Gastroesophageal sphincter (tissue), 3 donors: ENCODE data around the gene CC2D1A.

ENCODE experiments used
- POLR2A ChIP-seq, 2 donors: fragments of 450-650 bp; IDR thresholded peaks; one replicate each; pipeline ENCODE4 v1.6.1; 2017; ENCODE audit warnings: antibody characterized with exemption in 2 of 2, mild to moderate bottlenecking in 2 of 2, moderate library complexity in 1 of 2
- POLR2AphosphoS5 ChIP-seq: sonication (generic); formaldehyde crosslinking; IDR thresholded peaks from one replicate; pipeline ENCODE4 v1.6.1; 2017; ENCODE audit warnings: antibody characterized with exemption
- TF ChIP-seq, protein P1 (sequence below), 4 experiments: fragments of 200-600 bp in 2 of 4; fragments of 450-650 bp in 2 of 4; sonication (generic) in 1 of 4; IDR thresholded peaks; one replicate each; pipeline ENCODE4 v1.5.1; 2017 to 2019; ENCODE audit warnings: antibody characterized with exemption in 4 of 4, mild to moderate bottlenecking in 2 of 4, moderate library complexity in 2 of 4

DNA sequence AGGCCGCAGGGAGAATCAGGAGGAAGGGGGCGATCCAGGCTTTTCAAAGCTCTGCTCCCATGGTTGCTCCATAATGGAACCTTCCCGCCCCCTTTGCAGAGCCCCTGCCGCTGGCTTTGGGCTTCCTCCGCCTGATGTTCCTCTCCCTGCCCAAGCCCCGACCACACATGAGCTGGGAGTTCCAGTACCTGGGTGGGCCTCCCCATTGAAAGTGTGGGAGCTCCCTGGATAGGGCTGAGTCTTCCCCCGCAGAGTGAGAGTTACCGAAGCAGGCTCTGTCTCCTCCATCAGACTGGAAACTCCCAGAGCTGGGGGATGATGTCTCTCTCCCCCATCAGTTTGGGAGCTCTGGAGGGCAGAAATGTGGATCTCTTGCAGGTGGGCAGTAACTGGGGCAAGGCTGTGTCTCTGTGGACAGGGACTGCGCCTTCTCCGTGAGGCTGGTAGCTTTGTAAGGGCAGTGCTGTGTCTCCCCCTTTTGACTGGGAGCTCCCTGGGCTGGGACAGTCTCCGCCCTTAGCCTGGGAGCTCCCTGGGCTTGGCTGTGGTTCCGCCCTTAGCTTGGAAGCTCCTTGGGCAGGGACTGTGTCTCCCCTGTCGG, 47.0 kb downstream of the CC2D1A start:
- TF ChIP-seq, protein P1, sequence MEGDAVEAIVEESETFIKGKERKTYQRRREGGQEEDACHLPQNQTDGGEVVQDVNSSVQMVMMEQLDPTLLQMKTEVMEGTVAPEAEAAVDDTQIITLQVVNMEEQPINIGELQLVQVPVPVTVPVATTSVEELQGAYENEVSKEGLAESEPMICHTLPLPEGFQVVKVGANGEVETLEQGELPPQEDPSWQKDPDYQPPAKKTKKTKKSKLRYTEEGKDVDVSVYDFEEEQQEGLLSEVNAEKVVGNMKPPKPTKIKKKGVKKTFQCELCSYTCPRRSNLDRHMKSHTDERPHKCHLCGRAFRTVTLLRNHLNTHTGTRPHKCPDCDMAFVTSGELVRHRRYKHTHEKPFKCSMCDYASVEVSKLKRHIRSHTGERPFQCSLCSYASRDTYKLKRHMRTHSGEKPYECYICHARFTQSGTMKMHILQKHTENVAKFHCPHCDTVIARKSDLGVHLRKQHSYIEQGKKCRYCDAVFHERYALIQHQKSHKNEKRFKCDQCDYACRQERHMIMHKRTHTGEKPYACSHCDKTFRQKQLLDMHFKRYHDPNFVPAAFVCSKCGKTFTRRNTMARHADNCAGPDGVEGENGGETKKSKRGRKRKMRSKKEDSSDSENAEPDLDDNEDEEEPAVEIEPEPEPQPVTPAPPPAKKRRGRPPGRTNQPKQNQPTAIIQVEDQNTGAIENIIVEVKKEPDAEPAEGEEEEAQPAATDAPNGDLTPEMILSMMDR (IDR thresholded peaks at IDR 0.05) = no peak
- TF ChIP-seq POLR2A (IDR thresholded peaks at IDR 0.05) (no peak), POLR2AphosphoS5 (no peak)
